ENCODE measurements around the gene CASK.
"Not testable (repeated sequence)": the region's sequence is repeated elsewhere in the genome, so short reads cannot be mapped to it uniquely, and the experiment has no call there.

The CASK gene

GRCh38 chrX:41695426-41695825, 227.9 kb downstream of the CASK start:
- Histone ChIP-seq H3K36me3 (ENCODE audit: control insufficient read depth, insufficient read depth, low read length) (no peaks in the 10 kb centered on the region), H3K4me3 (ENCODE audit: extremely low read depth, insufficient read depth, low read length, poor library complexity, severe bottlenecking) (no peak overlapping the region), H3K27ac (ENCODE audit: low read depth, low read length, severe bottlenecking) (no peak overlapping the region), H3K9me3 (ENCODE audit: control insufficient read depth, low read length) (no peaks in the 10 kb centered on the region), H3K4me1 (ENCODE audit: control insufficient read depth, insufficient read depth, low read length, poor library complexity, severe bottlenecking) (no peaks in the 10 kb centered on the region)
- WGBS, 2 experiments (ENCODE audit: insufficient coverage in 2 of 2): no CpG with 5 or more reads among the region's 7 CpGs

GRCh38 chrX:41693024-41693423, 230.3 kb downstream of the CASK start:
- Histone ChIP-seq H3K4me3 (ENCODE audit: extremely low read depth, insufficient read depth, low read length, poor library complexity, severe bottlenecking) (no peak overlapping the region), H3K36me3 (ENCODE audit: control insufficient read depth, insufficient read depth, low read length) (no peaks in the 10 kb centered on the region), H3K4me1 (ENCODE audit: control insufficient read depth, insufficient read depth, low read length, poor library complexity, severe bottlenecking) (no peaks in the 10 kb centered on the region), H3K9me3 (ENCODE audit: control insufficient read depth, low read length) (no peaks in the 10 kb centered on the region), H3K27ac (ENCODE audit: low read depth, low read length, severe bottlenecking) (no peak overlapping the region)
- WGBS, 2 experiments (ENCODE audit: insufficient coverage in 2 of 2): no CpG with 5 or more reads among the region's 3 CpGs

- H3K36me3 ChIP-seq (ENCODE audit: control insufficient read depth, insufficient read depth, low read length): no peaks in the 10 kb centered on the region
- H3K9me3 ChIP-seq (ENCODE audit: control insufficient read depth, low read length): no peaks in the 10 kb centered on the region
- H3K4me3 ChIP-seq (ENCODE audit: extremely low read depth, insufficient read depth, low read length, poor library complexity, severe bottlenecking): no peak overlapping the region
- WGBS, 2 experiments (ENCODE audit: insufficient coverage in 2 of 2): no CpG with 5 or more reads among the region's 1 CpG
- no peak overlapping the region for H3K27ac ChIP-seq (ENCODE audit: low read depth, low read length, severe bottlenecking)
- H3K4me1 ChIP-seq (ENCODE audit: control insufficient read depth, insufficient read depth, low read length, poor library complexity, severe bottlenecking): no peaks in the 10 kb centered on the region
These were observed 231.1 kb downstream of the CASK start for GRCh38 chrX:41692162-41692749.

GRCh38 chrX:41689711-41690110, 233.6 kb downstream of the CASK start:
- Histone ChIP-seq H3K4me3 (ENCODE audit: extremely low read depth, insufficient read depth, low read length, poor library complexity, severe bottlenecking) (no peak overlapping the region), H3K4me1 (ENCODE audit: control insufficient read depth, insufficient read depth, low read length, poor library complexity, severe bottlenecking) (no peaks in the 10 kb centered on the region), H3K27ac (ENCODE audit: low read depth, low read length, severe bottlenecking) (no peak overlapping the region), H3K9me3 (ENCODE audit: control insufficient read depth, low read length) (no peaks in the 10 kb centered on the region), H3K36me3 (ENCODE audit: control insufficient read depth, insufficient read depth, low read length) (no peaks in the 10 kb centered on the region)
- WGBS, 2 experiments (ENCODE audit: insufficient coverage in 2 of 2): no CpG with 5 or more reads among the region's 3 CpGs

- Histone ChIP-seq H3K27ac (ENCODE audit: low read depth, low read length, severe bottlenecking) (no peak within 1 kb of the TSS), H3K4me1 (ENCODE audit: control insufficient read depth, insufficient read depth, low read length, poor library complexity, severe bottlenecking) (no peaks in the 10 kb centered on the region), H3K9me3 (ENCODE audit: control insufficient read depth, low read length) (no peaks in the 10 kb centered on the region), H3K4me3 (ENCODE audit: extremely low read depth, insufficient read depth, low read length, poor library complexity, severe bottlenecking) (no peak within 1 kb of the TSS), H3K36me3 (ENCODE audit: control insufficient read depth, insufficient read depth, low read length) (no peaks in the 10 kb centered on the region)
- 90% methylated on average over 5 of the region's 8 CpGs; no CpG with 5 or more reads in 1 of the 2 experiments for WGBS, 2 experiments (ENCODE audit: insufficient coverage in 2 of 2)
These were observed 234.5 kb downstream of the CASK start, which contains the start of gene GPR34 for GRCh38 chrX:41688835-41689234. TSS of gene GPR34 (plus strand) at chrX:41688973. CDS start at chrX:41695634, 6,661 bp downstream.

- Histone ChIP-seq H3K36me3 (ENCODE audit: control insufficient read depth, insufficient read depth, low read length) (no peaks in the 10 kb centered on the region), H3K27ac (ENCODE audit: low read depth, low read length, severe bottlenecking) (no peak overlapping the region), H3K4me1 (ENCODE audit: control insufficient read depth, insufficient read depth, low read length, poor library complexity, severe bottlenecking) (no peaks in the 10 kb centered on the region), H3K9me3 (ENCODE audit: control insufficient read depth, low read length) (no peaks in the 10 kb centered on the region), H3K4me3 (ENCODE audit: extremely low read depth, insufficient read depth, low read length, poor library complexity, severe bottlenecking) (no peak overlapping the region)
- no CpG with 5 or more reads among the region's 2 CpGs for WGBS, 2 experiments (ENCODE audit: insufficient coverage in 2 of 2)
These were observed 235.2 kb downstream of the CASK start for GRCh38 chrX:41688156-41688555.

- Histone ChIP-seq H3K36me3 (ENCODE audit: control insufficient read depth, insufficient read depth, low read length) (no peaks in the 10 kb centered on the region), H3K4me1 (ENCODE audit: control insufficient read depth, insufficient read depth, low read length, poor library complexity, severe bottlenecking) (no peaks in the 10 kb centered on the region), H3K9me3 (ENCODE audit: control insufficient read depth, low read length) (no peaks in the 10 kb centered on the region), H3K27ac (ENCODE audit: low read depth, low read length, severe bottlenecking) (no peak overlapping the region), H3K4me3 (ENCODE audit: extremely low read depth, insufficient read depth, low read length, poor library complexity, severe bottlenecking) (no peak overlapping the region)
- no CpG with 5 or more reads among the region's 4 CpGs for WGBS, 2 experiments (ENCODE audit: insufficient coverage in 2 of 2)
These were observed 236.6 kb downstream of the CASK start for GRCh38 chrX:41686788-41687187.

- H3K9me3 ChIP-seq (ENCODE audit: control insufficient read depth, low read length): no peaks in the 10 kb centered on the region
- no peak overlapping the region for H3K27ac ChIP-seq (ENCODE audit: low read depth, low read length, severe bottlenecking)
- H3K4me3 ChIP-seq (ENCODE audit: extremely low read depth, insufficient read depth, low read length, poor library complexity, severe bottlenecking): no peak overlapping the region
- WGBS, 2 experiments (ENCODE audit: insufficient coverage in 2 of 2): no CpG with 5 or more reads among the region's 2 CpGs
- no peaks in the 10 kb centered on the region for H3K36me3 ChIP-seq (ENCODE audit: control insufficient read depth, insufficient read depth, low read length)
- no peaks in the 10 kb centered on the region for H3K4me1 ChIP-seq (ENCODE audit: control insufficient read depth, insufficient read depth, low read length, poor library complexity, severe bottlenecking)
These were observed 238.4 kb downstream of the CASK start for GRCh38 chrX:41684940-41685339.

GRCh38 chrX:41684138-41684537, 239.2 kb downstream of the CASK start:
- Histone ChIP-seq H3K4me3 (ENCODE audit: extremely low read depth, insufficient read depth, low read length, poor library complexity, severe bottlenecking) (no peak overlapping the region), H3K27ac (ENCODE audit: low read depth, low read length, severe bottlenecking) (no peak overlapping the region), H3K36me3 (ENCODE audit: control insufficient read depth, insufficient read depth, low read length) (no peaks in the 10 kb centered on the region), H3K9me3 (ENCODE audit: control insufficient read depth, low read length) (no peaks in the 10 kb centered on the region), H3K4me1 (ENCODE audit: control insufficient read depth, insufficient read depth, low read length, poor library complexity, severe bottlenecking) (no peaks in the 10 kb centered on the region)
- WGBS, 2 experiments (ENCODE audit: insufficient coverage in 2 of 2): 83 to 100% methylated on average over 1 of the region's 3 CpGs

- no peak overlapping the region for H3K27ac ChIP-seq (ENCODE audit: low read depth, low read length, severe bottlenecking)
- no peak overlapping the region for H3K4me3 ChIP-seq (ENCODE audit: extremely low read depth, insufficient read depth, low read length, poor library complexity, severe bottlenecking)
- 100% methylated on average over 1 to 2 of the region's 6 CpGs for WGBS, 2 experiments (ENCODE audit: insufficient coverage in 2 of 2)
- H3K9me3 ChIP-seq (ENCODE audit: control insufficient read depth, low read length): no peaks in the 10 kb centered on the region
- H3K36me3 ChIP-seq (ENCODE audit: control insufficient read depth, insufficient read depth, low read length): no peaks in the 10 kb centered on the region
- no peaks in the 10 kb centered on the region for H3K4me1 ChIP-seq (ENCODE audit: control insufficient read depth, insufficient read depth, low read length, poor library complexity, severe bottlenecking)
These were observed 245.9 kb downstream of the CASK start for GRCh38 chrX:41677183-41678060.

GRCh38 chrX:41676361-41676760, 247.0 kb downstream of the CASK start:
- not testable (repeated sequence) for H3K9me3 ChIP-seq (ENCODE audit: control insufficient read depth, low read length); H3K4me3 ChIP-seq (ENCODE audit: extremely low read depth, insufficient read depth, low read length, poor library complexity, severe bottlenecking); H3K4me1 ChIP-seq (ENCODE audit: control insufficient read depth, insufficient read depth, low read length, poor library complexity, severe bottlenecking); H3K27ac ChIP-seq (ENCODE audit: low read depth, low read length, severe bottlenecking); H3K36me3 ChIP-seq (ENCODE audit: control insufficient read depth, insufficient read depth, low read length)
- WGBS, 2 experiments (ENCODE audit: insufficient coverage in 2 of 2): 94 to 96% methylated on average over 5 to 9 of the region's 15 CpGs

Data from mesodermal cell (in vitro differentiated cells).